ENCODE measurements around the gene PROM1. TPM values are rescaled to one million over a fixed set of nuclear protein-coding genes. Genes with fewer than 3 reads are reported as not detected.

Gene PROM1
- total RNA-seq, 4 donors from 2014 or later = 3.4 to 9.0 (median 5.0) TPM

DNA sequence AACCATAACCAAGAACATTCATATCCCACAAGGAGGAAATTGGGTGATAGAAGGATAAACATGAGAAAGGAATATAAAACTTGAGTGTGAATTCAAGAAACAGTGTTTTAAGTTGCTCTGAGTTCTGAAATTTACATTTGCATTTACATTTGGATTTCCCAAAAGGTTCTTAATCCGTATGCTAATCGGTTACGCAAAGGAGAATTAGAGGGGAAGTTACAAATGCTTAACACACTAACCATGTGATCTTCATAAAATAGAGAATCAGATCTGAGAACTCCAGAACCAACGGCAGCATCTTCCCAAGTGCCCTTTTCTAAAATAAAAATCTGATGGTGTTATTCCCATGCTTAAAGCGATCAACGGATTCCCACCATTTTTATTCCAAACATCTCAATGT is 48.0 kb downstream of the PROM1 start:
- Histone ChIP-seq H3K4me1 (no peaks in the 10 kb centered on the region), H3K9me3 (no peaks in the 10 kb centered on the region), H3K4me3 (no peak overlapping the region), H3K27me3 (no peaks in the 10 kb centered on the region), H3K27ac (no peak overlapping the region), H3K36me3 (no peaks in the 10 kb centered on the region)
- TF ChIP-seq EP300 (IDR thresholded peaks at IDR 0.05) (no peak), POLR2AphosphoS5 (IDR thresholded peaks at IDR 0.05) (no peak), POLR2A (IDR thresholded peaks at IDR 0.05) (no peak), CTCF (IDR thresholded peaks at IDR 0.05) (no peak)
- 85% methylated on average over 6 of the region's 6 CpGs for WGBS
- DNase-seq (ENCODE audit: low spot score in 2 of 2) = no peak

DNA sequence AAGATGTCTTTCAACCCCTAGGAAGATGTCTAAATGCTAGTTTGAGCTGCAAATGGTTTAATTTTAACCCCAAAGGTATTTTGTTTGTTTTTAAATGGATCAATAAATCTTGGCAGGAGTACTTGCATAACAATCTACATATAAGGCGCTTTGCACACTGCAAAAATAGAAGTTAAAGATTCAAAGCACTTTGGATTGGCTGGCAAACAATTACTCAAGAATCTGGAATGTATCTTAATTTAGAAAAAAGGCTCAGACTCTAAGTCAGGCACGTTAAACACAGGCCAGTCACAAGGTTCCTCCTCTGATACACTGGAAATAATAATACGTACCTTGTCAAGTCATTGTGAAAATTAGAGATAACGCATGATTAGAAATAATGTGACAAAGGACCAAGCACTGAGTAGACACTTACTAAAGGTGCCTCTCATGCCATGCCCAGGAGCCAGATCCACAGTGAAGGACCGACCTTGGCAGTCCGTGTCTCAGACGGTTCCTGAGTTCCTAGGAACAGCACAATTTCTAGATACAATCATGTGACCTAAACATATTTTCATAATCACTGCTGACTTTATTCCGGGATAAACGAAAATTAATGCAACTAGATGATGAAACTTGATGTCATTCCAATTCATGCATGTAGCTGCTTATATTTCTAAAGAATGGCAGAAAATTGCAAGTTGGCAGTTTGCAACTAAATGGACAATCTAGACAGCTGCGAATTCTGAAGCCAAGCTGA is 49.6 kb downstream of the PROM1 start:
- Histone ChIP-seq H3K4me3 (no peak overlapping the region), H3K27me3 (no peaks in the 10 kb centered on the region), H3K27ac (no peak overlapping the region), H3K4me1 (no peaks in the 10 kb centered on the region), H3K9me3 (no peaks in the 10 kb centered on the region), H3K36me3 (no peaks in the 10 kb centered on the region)
- WGBS = 41% methylated on average over 10 of the region's 10 CpGs
- TF ChIP-seq POLR2AphosphoS5 (IDR thresholded peaks at IDR 0.05) (no peak), POLR2A (IDR thresholded peaks at IDR 0.05) (no peak), EP300 (IDR thresholded peaks at IDR 0.05) (no peak), CTCF (IDR thresholded peaks at IDR 0.05) (no peak)
- no peak for DNase-seq (ENCODE audit: low spot score in 2 of 2)

DNA sequence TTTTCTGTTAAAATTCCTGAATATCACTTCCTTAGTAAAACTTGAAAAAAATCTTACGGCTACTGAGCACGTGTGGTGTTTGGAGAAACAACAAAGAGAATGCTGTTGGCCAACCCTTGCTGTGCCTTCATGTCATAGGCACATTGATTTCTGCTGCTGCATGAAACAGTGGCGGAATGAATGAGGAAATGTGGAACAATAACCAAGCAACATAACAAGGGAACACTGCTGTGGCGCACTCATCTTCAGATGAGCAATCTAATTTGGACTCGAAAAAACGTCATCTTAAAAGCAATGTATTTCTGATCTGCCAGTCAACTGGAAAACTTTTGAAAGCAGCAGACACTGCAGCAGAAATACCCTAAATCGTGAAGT is 51.4 kb downstream of the PROM1 start:
- 67% methylated on average over 7 of the region's 7 CpGs for WGBS

GRCh38 chr4:16031546-16032395 is 52.1 kb downstream of the PROM1 start:
- Histone ChIP-seq H3K27me3 (no peaks in the 10 kb centered on the region), H3K4me3 (no peak overlapping the region), H3K27ac (no peak overlapping the region), H3K9me3 (no peaks in the 10 kb centered on the region), H3K4me1 (no peaks in the 10 kb centered on the region), H3K36me3 (no peaks in the 10 kb centered on the region)
- TF ChIP-seq EP300 (IDR thresholded peaks at IDR 0.05) (no peak), CTCF (IDR thresholded peaks at IDR 0.05) (no peak), POLR2A (IDR thresholded peaks at IDR 0.05) (no peak), POLR2AphosphoS5 (IDR thresholded peaks at IDR 0.05) (no peak)
- no peak for DNase-seq (ENCODE audit: low spot score in 2 of 2)
- 44% methylated on average over 2 of the region's 2 CpGs for WGBS

More for the DNA sequence above, 51.4 kb downstream of the PROM1 start:
- H3K27ac ChIP-seq = no peak overlapping the region
- no peak for DNase-seq (ENCODE audit: low spot score in 2 of 2)
- TF ChIP-seq EP300 (IDR thresholded peaks at IDR 0.05) (no peak), POLR2A (IDR thresholded peaks at IDR 0.05) (no peak), CTCF (IDR thresholded peaks at IDR 0.05) (no peak), POLR2AphosphoS5 (IDR thresholded peaks at IDR 0.05) (no peak)
- no peaks in the 10 kb centered on the region for H3K9me3 ChIP-seq
- H3K4me3 ChIP-seq = no peak overlapping the region
- H3K4me1 ChIP-seq = no peaks in the 10 kb centered on the region
- H3K36me3 ChIP-seq = no peaks in the 10 kb centered on the region
- H3K27me3 ChIP-seq = no peaks in the 10 kb centered on the region

DNA sequence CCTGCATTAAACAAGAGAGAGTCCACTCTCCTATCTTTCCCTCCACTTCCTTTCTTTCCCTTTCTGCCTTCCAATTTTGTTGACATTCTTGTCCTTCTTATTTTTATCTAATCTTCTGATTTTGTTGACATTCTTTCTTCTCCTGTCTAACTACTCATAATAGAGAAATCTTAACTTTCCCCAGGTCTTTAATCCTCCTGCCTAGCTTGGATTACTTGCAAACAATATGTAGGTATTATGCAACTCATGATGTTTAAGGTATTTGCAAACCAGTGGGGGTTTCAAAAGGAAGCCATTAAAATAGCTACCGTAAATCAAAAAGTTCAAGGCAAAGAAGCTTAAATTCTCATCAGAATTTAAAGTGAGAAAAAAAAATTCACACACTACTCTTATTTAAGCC is 53.9 kb downstream of the PROM1 start:
- no peaks in the 10 kb centered on the region for H3K36me3 ChIP-seq
- H3K27ac ChIP-seq = no peak overlapping the region
- no peaks in the 10 kb centered on the region for H3K9me3 ChIP-seq
- H3K4me3 ChIP-seq = no peak overlapping the region
- TF ChIP-seq POLR2A (IDR thresholded peaks at IDR 0.05) = no peak
- no peak for TF ChIP-seq CTCF (IDR thresholded peaks at IDR 0.05)
- no peak for TF ChIP-seq POLR2AphosphoS5 (IDR thresholded peaks at IDR 0.05)
- TF ChIP-seq EP300 (IDR thresholded peaks at IDR 0.05) = no peak
- H3K4me1 ChIP-seq = no peaks in the 10 kb centered on the region
- no peaks in the 10 kb centered on the region for H3K27me3 ChIP-seq
- 90% methylated on average over 1 of the region's 1 CpG for WGBS
- no peak for DNase-seq (ENCODE audit: low spot score in 2 of 2)
